Stimulated activated CD4-positive, alpha-beta T cell treated with anti-CD3 and anti-CD28 coated beads, Interleukin-2, amount 100 ng/mL, for 24 hours (primary cell): ENCODE results near the gene RSU1.

Experiments
- DNase-seq, 2 donors: peaks; one replicate each; pipeline ENCODE4 v3.0.0-alpha.2; 2020

RSU1 gene

GRCh38 chr10:16656895-16657294 is 160.3 kb downstream of the RSU1 start:
- no peak for DNase-seq

GRCh38 chr10:16653224-16653623 is 164.0 kb downstream of the RSU1 start:
- DNase-seq, result no peak

- no peak for DNase-seq
Measured at GRCh38 chr10:16652154-16652553, 165.1 kb downstream of the RSU1 start.

- DNase-seq, result no peak
Measured at GRCh38 chr10:16649757-16650156, 167.5 kb downstream of the RSU1 start.

- no peak for DNase-seq
Measured at GRCh38 chr10:16648366-16648765, 168.9 kb downstream of the RSU1 start.

- no peak for DNase-seq
Measured at GRCh38 chr10:16646181-16647059, 170.8 kb downstream of the RSU1 start.

- no peak for DNase-seq
Measured at GRCh38 chr10:16644146-16644545, 173.1 kb downstream of the RSU1 start.

- no peak for DNase-seq
Measured at GRCh38 chr10:16643502-16643901, 173.7 kb downstream of the RSU1 start.

GRCh38 chr10:16640153-16640552 is 177.1 kb downstream of the RSU1 start:
- no peak for DNase-seq

- DNase-seq, result no peak
Measured at GRCh38 chr10:16639471-16639870, 177.8 kb downstream of the RSU1 start.

GRCh38 chr10:16632996-16633395 is 184.2 kb downstream of the RSU1 start:
- DNase-seq, result no peak

- no peak for DNase-seq
Measured at GRCh38 chr10:16626697-16627096, 190.5 kb downstream of the RSU1 start.

GRCh38 chr10:16612981-16613355 is 204.3 kb downstream of the RSU1 start:
- no peak for DNase-seq

GRCh38 chr10:16612115-16612980 is 204.9 kb downstream of the RSU1 start:
- no peak for DNase-seq

GRCh38 chr10:16611037-16611436 is 206.2 kb downstream of the RSU1 start:
- DNase-seq, result no peak

- DNase-seq, result no peak
Measured at GRCh38 chr10:16609211-16609610, 208.0 kb downstream of the RSU1 start.

GRCh38 chr10:16606923-16607322 is 210.3 kb downstream of the RSU1 start:
- no peak for DNase-seq

- no peak for DNase-seq
Measured at GRCh38 chr10:16606421-16606820, 210.8 kb downstream of the RSU1 start.

- DNase-seq, result no peak
Measured at GRCh38 chr10:16603308-16603707, 213.9 kb downstream of the RSU1 start.

- DNase-seq, result no peak
Measured at GRCh38 chr10:16602104-16602775, 215.0 kb downstream of the RSU1 start.

GRCh38 chr10:16599662-16600061 is 217.6 kb downstream of the RSU1 start:
- no peak for DNase-seq

GRCh38 chr10:16597656-16598055 is 219.6 kb downstream of the RSU1 start:
- DNase-seq, result no peak

GRCh38 chr10:16592378-16592777 is 224.8 kb downstream of the RSU1 start:
- DNase-seq, result no peak
